GM19328 (cell line): ENCODE measurements around the gene CWH43.
"Not testable (repeated sequence)": the region's sequence is repeated elsewhere in the genome, so short reads cannot be mapped to it uniquely, and the experiment has no call there.

Experiments
- ATAC-seq: cut with Tn5 transposase; IDR thresholded peaks from one replicate; pipeline ENCODE4 v1.9.1; 2021; ENCODE audit warnings: mild to moderate bottlenecking, moderate library complexity; ENCODE audit not compliant: unreplicated experiment

Gene CWH43

GRCh38 chr4:49096215-49096614 lies 110.1 kb downstream of the CWH43 start:
- ATAC-seq, result not testable (repeated sequence)

GRCh38 chr4:49096627-49097026 lies 110.6 kb downstream of the CWH43 start:
- not testable (repeated sequence) for ATAC-seq

- not testable (repeated sequence) for ATAC-seq
Measured at GRCh38 chr4:49097071-49097470, 111.0 kb downstream of the CWH43 start.

GRCh38 chr4:49097505-49097904 lies 111.4 kb downstream of the CWH43 start:
- ATAC-seq, result not testable (repeated sequence)

GRCh38 chr4:49098034-49098759 lies 112.1 kb downstream of the CWH43 start:
- ATAC-seq, result not testable (repeated sequence)

GRCh38 chr4:49099831-49100444 lies 113.9 kb downstream of the CWH43 start:
- not testable (repeated sequence) for ATAC-seq

- peak; percentile 33 for ATAC-seq
Measured at GRCh38 chr4:49102344-49102898, 116.3 kb downstream of the CWH43 start.

- not testable (repeated sequence) for ATAC-seq
Measured at GRCh38 chr4:49103436-49104136, 117.5 kb downstream of the CWH43 start.

GRCh38 chr4:49104231-49104930 lies 118.3 kb downstream of the CWH43 start:
- ATAC-seq, result not testable (repeated sequence)

- not testable (repeated sequence) for ATAC-seq
Measured at GRCh38 chr4:49105248-49105904, 119.3 kb downstream of the CWH43 start.

GRCh38 chr4:49107262-49107661 lies 121.2 kb downstream of the CWH43 start:
- not testable (repeated sequence) for ATAC-seq

GRCh38 chr4:49108183-49108978 lies 122.3 kb downstream of the CWH43 start:
- not testable (repeated sequence) for ATAC-seq

GRCh38 chr4:49109567-49110166 lies 123.6 kb downstream of the CWH43 start:
- peak; percentile 37 for ATAC-seq

- ATAC-seq, result peak; percentile 49
Measured at GRCh38 chr4:49110579-49110978, 124.5 kb downstream of the CWH43 start.
